Nephron (organoid): ENCODE data around the gene GCN1.
"Not testable (repeated sequence)": the region's sequence is repeated elsewhere in the genome, so short reads cannot be mapped to it uniquely, and the experiment has no call there.

Experiments used
- H3K27ac Mint-ChIP-seq, 3 experiments: 2 replicates each; pipeline ENCODE4 v1.8.0; 2020; ENCODE audit warnings: mixed read lengths in 3 of 3, mild to moderate bottlenecking in 2 of 3, moderate library complexity in 1 of 3
- H3K27me3 Mint-ChIP-seq: 2 replicates; pipeline ENCODE4 v1.8.0; 2021; ENCODE audit warnings: low read depth, mild to moderate bottlenecking, moderate library complexity, mixed read lengths
- H3K36me3 Mint-ChIP-seq: 2 replicates; pipeline ENCODE4 v1.8.0; 2020; ENCODE audit warnings: low read depth, mixed read lengths
- H3K4me1 Mint-ChIP-seq: 2 replicates; pipeline ENCODE4 v1.8.0; 2020; ENCODE audit warnings: mixed read lengths
- H3K4me3 Mint-ChIP-seq, 3 experiments: 2 replicates each; pipeline ENCODE4 v1.8.0; 2020; ENCODE audit warnings: mild to moderate bottlenecking in 3 of 3, mixed read lengths in 3 of 3, moderate library complexity in 2 of 3
- H3K9me3 Mint-ChIP-seq: 2 replicates; pipeline ENCODE4 v1.8.0; 2020; ENCODE audit warnings: mixed read lengths
- TF ChIP-seq, protein P1 (sequence below), 3 experiments: fragments of 200-600 bp; sonication (generic); IDR thresholded peaks; one replicate each; pipeline ENCODE4 v1.5.0; 2021; ENCODE audit warnings: antibody characterized with exemption in 3 of 3; ENCODE audit not compliant: unreplicated experiment in 3 of 3

GCN1 gene

DNA sequence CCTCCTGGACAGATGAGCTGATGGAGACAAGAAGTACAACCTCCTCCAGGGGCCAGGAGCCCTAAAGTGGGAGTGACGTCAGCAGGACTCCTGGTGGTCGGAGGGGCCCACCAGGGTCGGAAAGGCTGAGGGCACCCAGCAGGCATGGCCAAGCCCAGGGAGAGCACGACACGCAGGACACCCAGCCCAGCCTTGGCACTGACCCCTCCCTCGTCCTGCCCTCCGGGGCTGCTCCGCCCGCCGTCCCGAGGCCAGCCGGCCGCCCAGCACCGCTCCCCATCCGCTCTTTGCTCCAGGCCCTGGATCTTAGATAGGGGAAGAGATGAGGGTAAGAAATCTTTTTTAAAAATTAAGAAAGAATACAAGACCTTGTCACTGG, 20.8 kb upstream of the GCN1 start:
- Mint-ChIP-seq H3K27me3 (no peaks in the 10 kb centered on the region), H3K4me3 (no peak overlapping the region)
- TF ChIP-seq, protein P1, sequence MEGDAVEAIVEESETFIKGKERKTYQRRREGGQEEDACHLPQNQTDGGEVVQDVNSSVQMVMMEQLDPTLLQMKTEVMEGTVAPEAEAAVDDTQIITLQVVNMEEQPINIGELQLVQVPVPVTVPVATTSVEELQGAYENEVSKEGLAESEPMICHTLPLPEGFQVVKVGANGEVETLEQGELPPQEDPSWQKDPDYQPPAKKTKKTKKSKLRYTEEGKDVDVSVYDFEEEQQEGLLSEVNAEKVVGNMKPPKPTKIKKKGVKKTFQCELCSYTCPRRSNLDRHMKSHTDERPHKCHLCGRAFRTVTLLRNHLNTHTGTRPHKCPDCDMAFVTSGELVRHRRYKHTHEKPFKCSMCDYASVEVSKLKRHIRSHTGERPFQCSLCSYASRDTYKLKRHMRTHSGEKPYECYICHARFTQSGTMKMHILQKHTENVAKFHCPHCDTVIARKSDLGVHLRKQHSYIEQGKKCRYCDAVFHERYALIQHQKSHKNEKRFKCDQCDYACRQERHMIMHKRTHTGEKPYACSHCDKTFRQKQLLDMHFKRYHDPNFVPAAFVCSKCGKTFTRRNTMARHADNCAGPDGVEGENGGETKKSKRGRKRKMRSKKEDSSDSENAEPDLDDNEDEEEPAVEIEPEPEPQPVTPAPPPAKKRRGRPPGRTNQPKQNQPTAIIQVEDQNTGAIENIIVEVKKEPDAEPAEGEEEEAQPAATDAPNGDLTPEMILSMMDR (IDR thresholded peaks at IDR 0.05; ENCODE audit: unreplicated experiment in 3 of 3): no peak

DNA sequence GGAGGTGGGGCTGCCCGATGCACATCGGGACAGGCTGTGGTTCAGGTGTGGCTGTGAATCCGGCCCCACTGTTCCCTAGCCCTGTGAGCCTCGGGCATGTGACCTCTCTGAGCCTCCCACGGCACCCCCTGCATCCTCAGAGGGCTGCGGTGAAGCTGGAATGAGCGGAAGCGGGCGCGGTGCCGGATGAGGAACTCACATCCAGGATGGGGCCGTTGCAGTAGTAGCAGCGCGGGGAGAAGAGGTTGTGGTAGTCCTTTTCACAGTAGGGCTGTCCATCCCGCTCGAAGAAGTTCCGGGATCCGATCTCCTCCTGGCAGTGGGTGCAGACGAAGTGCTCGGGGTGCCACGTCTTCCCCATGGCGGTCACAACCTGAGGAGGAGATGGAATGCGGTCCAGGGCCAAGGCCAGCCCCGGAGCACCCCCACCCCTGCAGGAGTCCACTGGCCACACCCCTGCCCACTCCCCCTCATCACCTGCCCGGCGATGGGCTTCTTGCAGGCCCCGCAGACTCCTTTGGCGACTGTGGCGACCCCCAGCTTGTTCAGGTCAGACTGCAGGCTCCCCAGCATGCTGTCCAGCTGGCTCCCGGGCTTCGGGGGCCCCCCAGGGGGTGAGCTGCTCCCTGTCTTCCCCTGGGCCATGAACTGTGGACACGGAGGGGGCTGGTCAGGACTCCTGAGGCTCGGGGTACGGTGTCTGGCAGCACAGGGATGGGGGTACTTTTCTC, 20.3 kb upstream of the GCN1 start:
- Mint-ChIP-seq H3K27ac (no peak overlapping the region), H3K36me3 (peaks cover 29% of the 10 kb centered on the region), H3K4me3 (no peak overlapping the region), H3K27me3 (no peaks in the 10 kb centered on the region), H3K9me3 (no peaks in the 10 kb centered on the region), H3K4me1 (no peaks in the 10 kb centered on the region)
- TF ChIP-seq, protein P1 (IDR thresholded peaks at IDR 0.05; ENCODE audit: unreplicated experiment in 3 of 3): no peak

More for the DNA sequence above, 20.8 kb upstream of the GCN1 start:
- Mint-ChIP-seq H3K27ac (no peak overlapping the region), H3K36me3 (peaks cover 29% of the 10 kb centered on the region), H3K9me3 (no peaks in the 10 kb centered on the region), H3K4me1 (no peaks in the 10 kb centered on the region)

DNA sequence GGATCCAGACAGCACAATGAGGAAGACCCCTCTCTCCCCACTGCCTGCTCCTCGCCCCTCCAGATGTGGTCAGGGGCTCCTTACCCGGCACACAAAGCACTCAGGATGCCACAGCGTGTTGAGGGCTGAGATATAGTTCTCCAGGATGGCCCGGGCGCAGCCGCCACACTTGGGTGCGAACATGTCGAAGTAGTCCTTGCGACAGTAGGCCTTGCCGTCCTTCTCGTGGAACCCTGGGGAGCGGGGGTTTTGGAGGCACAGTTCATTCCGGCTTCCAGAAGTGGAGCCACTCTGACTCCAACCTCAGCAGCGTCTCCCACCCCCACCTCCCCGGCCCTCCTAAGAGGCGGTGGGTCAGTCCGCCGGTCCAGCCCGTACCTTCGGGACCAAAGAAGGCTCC, 19.2 kb upstream of the GCN1 start:
- H3K4me3 Mint-ChIP-seq: no peak overlapping the region
- H3K4me1 Mint-ChIP-seq: no peaks in the 10 kb centered on the region
- H3K27ac Mint-ChIP-seq: no peak overlapping the region
- H3K27me3 Mint-ChIP-seq: no peaks in the 10 kb centered on the region
- H3K36me3 Mint-ChIP-seq: peaks cover 28% of the 10 kb centered on the region
- H3K9me3 Mint-ChIP-seq: no peaks in the 10 kb centered on the region
- TF ChIP-seq, protein P1 (IDR thresholded peaks at IDR 0.05; ENCODE audit: unreplicated experiment in 3 of 3): no peak

DNA sequence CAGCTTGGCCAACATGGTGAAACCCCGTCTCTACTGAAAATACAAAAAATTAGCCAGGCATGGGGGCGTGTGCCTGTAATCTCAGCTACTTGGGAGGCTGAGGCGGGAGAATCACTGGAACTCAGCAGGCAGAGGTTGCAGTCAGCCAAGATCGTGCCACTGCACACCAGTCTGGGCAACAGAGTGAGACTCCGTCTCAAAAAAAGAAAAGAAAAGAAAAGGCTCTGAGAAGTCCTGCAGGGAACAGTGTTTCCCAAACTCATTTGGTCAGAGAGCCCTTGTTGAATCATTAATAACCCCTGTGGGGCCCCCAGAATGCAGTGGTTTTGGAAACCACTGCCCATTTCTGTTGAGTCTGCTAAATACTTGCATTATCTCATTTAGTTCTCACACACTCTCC, 18.7 kb upstream of the GCN1 start:
- not testable (repeated sequence) for H3K27ac Mint-ChIP-seq, H3K27me3 Mint-ChIP-seq, H3K9me3 Mint-ChIP-seq, H3K4me1 Mint-ChIP-seq, H3K4me3 Mint-ChIP-seq
- peaks cover 25% of the 10 kb centered on the region for H3K36me3 Mint-ChIP-seq

DNA sequence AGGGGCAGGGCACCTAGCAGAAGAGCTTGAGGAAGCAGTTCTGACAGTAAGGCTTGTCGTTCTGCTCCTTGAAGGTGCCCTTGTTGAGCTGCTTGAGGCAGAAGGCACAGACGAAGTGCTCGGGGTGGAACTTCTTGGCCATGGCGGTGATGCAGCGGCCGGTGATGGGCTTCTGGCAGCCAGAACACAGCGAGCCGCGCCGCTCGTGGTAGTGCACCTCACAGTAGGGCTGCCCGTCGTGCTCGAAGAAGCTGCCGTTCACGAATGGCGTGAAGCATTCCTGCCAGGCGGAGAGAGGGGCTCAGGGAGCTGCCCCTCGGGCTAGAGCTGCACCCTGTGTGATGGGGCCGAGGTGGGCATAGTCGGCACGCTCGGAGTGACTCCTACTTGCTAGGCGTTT, 17.8 kb upstream of the GCN1 start:
- H3K36me3 Mint-ChIP-seq: peaks cover 30% of the 10 kb centered on the region
- TF ChIP-seq, protein P1 (IDR thresholded peaks at IDR 0.05; ENCODE audit: unreplicated experiment in 3 of 3): no peak
- no peaks in the 10 kb centered on the region for H3K4me1 Mint-ChIP-seq
- H3K27me3 Mint-ChIP-seq: no peaks in the 10 kb centered on the region
- no peaks in the 10 kb centered on the region for H3K9me3 Mint-ChIP-seq
- no peak overlapping the region for H3K27ac Mint-ChIP-seq
- H3K4me3 Mint-ChIP-seq: no peak overlapping the region

DNA sequence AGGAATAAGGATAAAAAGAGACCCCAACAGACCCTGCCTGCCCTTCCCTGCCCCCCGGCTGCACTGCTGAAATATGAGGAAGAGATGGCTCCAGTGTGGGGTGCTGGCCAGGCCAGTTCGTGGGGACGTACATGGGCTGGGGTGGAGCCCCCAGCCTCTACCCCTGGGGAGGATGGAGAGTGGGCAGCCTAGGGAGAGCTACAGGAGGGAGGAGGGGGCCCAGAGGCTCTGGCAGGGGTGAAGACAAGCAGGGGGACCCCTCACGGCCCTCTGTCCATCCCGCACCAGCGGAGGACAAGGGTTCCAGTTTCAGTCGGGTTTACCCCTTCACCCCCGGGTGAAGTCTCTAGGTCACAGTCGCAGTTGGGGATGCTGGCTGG, 17.4 kb upstream of the GCN1 start:
- TF ChIP-seq, protein P1 (IDR thresholded peaks at IDR 0.05; ENCODE audit: unreplicated experiment in 3 of 3): no peak
- Mint-ChIP-seq H3K4me1 (no peaks in the 10 kb centered on the region), H3K27me3 (no peaks in the 10 kb centered on the region), H3K9me3 (no peaks in the 10 kb centered on the region), H3K4me3 (no peak overlapping the region), H3K27ac (no peak overlapping the region), H3K36me3 (peaks cover 32% of the 10 kb centered on the region)
